Measurements from ENCODE around the gene DOCK9.

The DOCK9 gene

GRCh38 chr13:98786023-98786422 lies 191.8 kb downstream of the DOCK9 start:
- H3K4me3 ChIP-seq (ENCODE audit: low read depth, low read length) = no peak overlapping the region
- no peak for TF ChIP-seq CTCF (IDR thresholded peaks at IDR 0.05; ENCODE audit: low read depth, low read length, missing control alignments)
- DNase-seq (ENCODE audit: low read depth) = no peak
- in situ Hi-C loops (cut with HindIII; ENCODE audit: low sequenced_read_pairs) = no loop called here

DNA sequence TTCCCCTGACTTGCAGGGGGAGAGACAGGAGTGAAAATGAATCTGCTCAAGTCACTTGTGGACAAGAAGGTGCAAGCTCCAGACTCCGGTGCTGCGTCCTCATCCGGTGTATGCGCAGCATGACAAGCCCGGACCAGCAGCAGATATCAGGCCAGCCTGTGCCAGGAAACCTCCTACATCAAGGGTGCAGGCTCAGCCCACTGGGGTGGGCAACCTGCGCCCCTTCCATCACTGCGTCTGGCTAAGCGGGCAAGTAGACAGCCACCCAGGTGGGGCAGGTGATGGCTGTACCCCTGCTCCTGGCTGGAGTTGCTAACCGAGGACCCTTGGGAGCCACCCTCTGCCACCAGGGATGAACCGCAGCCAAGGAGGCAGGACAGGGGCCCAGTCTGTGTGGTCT lies 192.5 kb downstream of the DOCK9 start:
- TF ChIP-seq CTCF (IDR thresholded peaks at IDR 0.05; ENCODE audit: low read depth, low read length, missing control alignments) = no peak
- H3K4me3 ChIP-seq (ENCODE audit: low read depth, low read length) = no peak overlapping the region
- in situ Hi-C loops (cut with HindIII; ENCODE audit: low sequenced_read_pairs) = no loop called here
- no peak for DNase-seq (ENCODE audit: low read depth)

GRCh38 chr13:98784666-98785065 lies 193.2 kb downstream of the DOCK9 start:
- no peak overlapping the region for H3K4me3 ChIP-seq (ENCODE audit: low read depth, low read length)
- in situ Hi-C loops (cut with HindIII; ENCODE audit: low sequenced_read_pairs) = no loop called here
- no peak for DNase-seq (ENCODE audit: low read depth)
- no peak for TF ChIP-seq CTCF (IDR thresholded peaks at IDR 0.05; ENCODE audit: low read depth, low read length, missing control alignments)

- no peak for TF ChIP-seq CTCF (IDR thresholded peaks at IDR 0.05; ENCODE audit: low read depth, low read length, missing control alignments)
- no peak for DNase-seq (ENCODE audit: low read depth)
- H3K4me3 ChIP-seq (ENCODE audit: low read depth, low read length) = no peak overlapping the region
- in situ Hi-C loops (cut with HindIII; ENCODE audit: low sequenced_read_pairs) = no loop called here
Measured at GRCh38 chr13:98783856-98784478, 193.9 kb downstream of the DOCK9 start.

- in situ Hi-C loops (cut with HindIII; ENCODE audit: low sequenced_read_pairs) = no loop called here
- no peak for DNase-seq (ENCODE audit: low read depth)
- no peak for TF ChIP-seq CTCF (IDR thresholded peaks at IDR 0.05; ENCODE audit: low read depth, low read length, missing control alignments)
- H3K4me3 ChIP-seq (ENCODE audit: low read depth, low read length) = no peak overlapping the region
Measured at GRCh38 chr13:98782654-98783053, 195.2 kb downstream of the DOCK9 start.

- H3K4me3 ChIP-seq (ENCODE audit: low read depth, low read length) = no peak overlapping the region
- in situ Hi-C loops (cut with HindIII; ENCODE audit: low sequenced_read_pairs) = no loop called here
- DNase-seq (ENCODE audit: low read depth) = no peak
- TF ChIP-seq CTCF (IDR thresholded peaks at IDR 0.05; ENCODE audit: low read depth, low read length, missing control alignments) = no peak
Measured at GRCh38 chr13:98781905-98782304, 196.0 kb downstream of the DOCK9 start.

All from astrocyte of the cerebellum (primary cell).